Naive B cell (primary cell): ENCODE measurements around the gene MSL1. TPM values are rescaled to one million over a fixed set of nuclear protein-coding genes. Genes with fewer than 3 reads are reported as not detected.

Experiments
- ATAC-seq, 2 donors: fragments of 150-1000 bp; cut with Tn5 transposase; 2 replicates each; pipeline ENCODE4 v1.10.0; 2021; ENCODE audit warnings: low read depth in 2 of 2, mild to moderate bottlenecking in 2 of 2, moderate library complexity in 2 of 2
- DNase-seq: peaks from one replicate; pipeline ENCODE4 v3.0.0; 2022
- H3K27ac Mint-ChIP-seq, 6 donors: one replicate each; pipeline ENCODE4 v1.8.0; 2020 to 2022; ENCODE audit warnings: mild to moderate bottlenecking in 6 of 6, mixed read lengths in 6 of 6, moderate library complexity in 5 of 6, inconsistent platforms in 2 of 6
- H3K27me3 Mint-ChIP-seq, 3 donors: one replicate each; pipeline ENCODE4 v1.8.0; 2021 to 2022; ENCODE audit warnings: mixed read lengths in 3 of 3, mild to moderate bottlenecking in 1 of 3
- H3K36me3 Mint-ChIP-seq, 2 donors: one replicate each; pipeline ENCODE4 v1.8.0; 2020 to 2022; ENCODE audit warnings: mixed read lengths in 2 of 2, inconsistent platforms in 1 of 2, mild to moderate bottlenecking in 1 of 2
- H3K4me1 Mint-ChIP-seq, 3 donors: one replicate each; pipeline ENCODE4 v1.8.0; 2020 to 2022; ENCODE audit warnings: mixed read lengths in 3 of 3, inconsistent platforms in 1 of 3, mild to moderate bottlenecking in 1 of 3, moderate library complexity in 1 of 3
- H3K4me3 Mint-ChIP-seq, 8 donors: one replicate each; pipeline ENCODE4 v1.8.0; 2020 to 2022; ENCODE audit warnings: mild to moderate bottlenecking in 8 of 8, mixed read lengths in 8 of 8, moderate library complexity in 8 of 8, inconsistent platforms in 2 of 8
- H3K9me3 Mint-ChIP-seq, 7 donors: one replicate each; pipeline ENCODE4 v1.8.0; 2020 to 2022; ENCODE audit warnings: mixed read lengths in 7 of 7, mild to moderate bottlenecking in 5 of 7, inconsistent platforms in 2 of 7, moderate library complexity in 1 of 7
- polyA plus RNA-seq, 6 donors: library from polyadenylated mRNA; unstranded; fragments of 300-500 nt; fragmentation: Illumina TruSeq; gene quantifications; one replicate each; pipeline ENCODE4 v1.2.3, GENCODE V29; 2021; ENCODE audit warnings: low read depth in 6 of 6

MSL1 gene
- polyA plus RNA-seq, 6 donors from 2014 or later: 7.7 to 13.1 (median 9.2) TPM

- Mint-ChIP-seq H3K9me3 (no peaks in the 10 kb centered on the region), H3K4me3 (peak overlapping the region; percentile 75 to 92 (median 89)), H3K4me1 (peaks cover 31 to 55% (median 36%) of the 10 kb centered on the region in 3 donors), H3K27ac (peak overlapping the region; percentile 52 to 89 (median 72)), H3K27me3 (no peaks in the 10 kb centered on the region), H3K36me3 (no peaks in the 10 kb centered on the region)
- ATAC-seq (peak; percentile 91), DNase-seq (peak; percentile 91)
Measured at GRCh38 chr17:40113110-40113906, 8.5 kb upstream of the MSL1 start.

- H3K36me3 Mint-ChIP-seq: no peaks in the 10 kb centered on the region
- no peaks in the 10 kb centered on the region for H3K9me3 Mint-ChIP-seq
- peak overlapping the region in 7 of 8 donors; percentile 9 to 91 (median 89) for H3K4me3 Mint-ChIP-seq
- peaks cover 33 to 52% (median 33%) of the 10 kb centered on the region in 3 donors for H3K4me1 Mint-ChIP-seq
- DNase-seq: no peak
- no peaks in the 10 kb centered on the region for H3K27me3 Mint-ChIP-seq
- peak overlapping the region in 3 of 6 donors; percentile 52 to 73 (median 71) for H3K27ac Mint-ChIP-seq
- ATAC-seq: no peak
Measured at GRCh38 chr17:40113907-40114245, 7.9 kb upstream of the MSL1 start.

GRCh38 chr17:40115101-40115436, 6.7 kb upstream of the MSL1 start:
- ATAC-seq: no peak
- Mint-ChIP-seq H3K27me3 (no peaks in the 10 kb centered on the region), H3K4me1 (peaks cover 29 to 43% (median 33%) of the 10 kb centered on the region in 3 donors), H3K27ac (peak overlapping the region in 1 of 6 donors; percentile 72), H3K9me3 (no peaks in the 10 kb centered on the region), H3K4me3 (peak overlapping the region in 1 of 8 donors; percentile 15), H3K36me3 (no peaks in the 10 kb centered on the region)
- DNase-seq: no peak

DNA sequence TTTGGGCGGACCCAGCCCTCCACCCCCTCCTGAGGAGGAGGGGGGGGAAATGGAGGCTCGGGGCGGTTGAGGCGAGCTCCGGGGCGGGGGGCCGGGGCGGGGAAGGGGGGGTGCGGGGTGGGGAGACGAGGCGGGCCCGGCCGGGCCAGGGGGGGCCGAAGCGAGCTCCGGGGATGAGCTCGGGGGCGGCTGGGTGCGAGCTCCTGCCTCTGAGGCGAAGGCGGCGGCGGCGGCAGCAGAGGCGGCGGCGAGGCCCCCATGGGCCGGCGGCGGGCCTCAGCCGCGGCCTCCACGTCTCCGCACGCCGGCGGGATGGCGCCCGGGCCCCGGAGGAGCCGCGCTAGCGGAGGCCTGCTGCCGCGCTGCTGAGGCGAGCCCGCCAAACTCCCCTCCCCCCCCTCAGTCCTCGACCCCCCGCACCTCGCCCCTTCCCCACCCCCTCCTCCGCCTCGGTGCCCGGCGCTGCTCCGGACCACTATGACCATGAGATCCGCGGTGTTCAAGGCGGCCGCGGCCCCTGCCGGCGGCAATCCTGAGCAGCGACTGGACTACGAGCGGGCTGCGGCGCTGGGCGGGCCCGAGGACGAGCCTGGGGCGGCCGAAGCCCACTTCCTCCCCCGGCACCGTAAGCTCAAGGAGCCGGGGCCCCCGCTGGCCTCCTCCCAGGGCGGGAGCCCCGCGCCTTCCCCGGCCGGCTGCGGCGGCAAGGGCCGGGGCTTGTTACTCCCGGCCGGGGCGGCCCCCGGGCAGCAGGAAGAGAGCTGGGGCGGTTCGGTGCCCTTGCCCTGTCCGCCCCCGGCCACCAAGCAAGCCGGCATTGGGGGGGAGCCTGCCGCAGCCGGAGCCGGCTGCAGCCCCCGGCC, 596 bp downstream of the MSL1 start:
- ATAC-seq (peak; percentile 46 to 55), DNase-seq (peak; percentile 45)
- Mint-ChIP-seq H3K36me3 (peaks cover 0 to 4% of the 10 kb centered on the region in 2 donors), H3K9me3 (no peaks in the 10 kb centered on the region), H3K4me1 (peaks cover 25 to 44% (median 34%) of the 10 kb centered on the region in 3 donors), H3K27ac (peak overlapping the region in 2 of 6 donors; percentile 46 to 60), H3K4me3 (peak overlapping the region in 7 of 8 donors; percentile 82 to 98 (median 91)), H3K27me3 (no peaks in the 10 kb centered on the region)

DNA sequence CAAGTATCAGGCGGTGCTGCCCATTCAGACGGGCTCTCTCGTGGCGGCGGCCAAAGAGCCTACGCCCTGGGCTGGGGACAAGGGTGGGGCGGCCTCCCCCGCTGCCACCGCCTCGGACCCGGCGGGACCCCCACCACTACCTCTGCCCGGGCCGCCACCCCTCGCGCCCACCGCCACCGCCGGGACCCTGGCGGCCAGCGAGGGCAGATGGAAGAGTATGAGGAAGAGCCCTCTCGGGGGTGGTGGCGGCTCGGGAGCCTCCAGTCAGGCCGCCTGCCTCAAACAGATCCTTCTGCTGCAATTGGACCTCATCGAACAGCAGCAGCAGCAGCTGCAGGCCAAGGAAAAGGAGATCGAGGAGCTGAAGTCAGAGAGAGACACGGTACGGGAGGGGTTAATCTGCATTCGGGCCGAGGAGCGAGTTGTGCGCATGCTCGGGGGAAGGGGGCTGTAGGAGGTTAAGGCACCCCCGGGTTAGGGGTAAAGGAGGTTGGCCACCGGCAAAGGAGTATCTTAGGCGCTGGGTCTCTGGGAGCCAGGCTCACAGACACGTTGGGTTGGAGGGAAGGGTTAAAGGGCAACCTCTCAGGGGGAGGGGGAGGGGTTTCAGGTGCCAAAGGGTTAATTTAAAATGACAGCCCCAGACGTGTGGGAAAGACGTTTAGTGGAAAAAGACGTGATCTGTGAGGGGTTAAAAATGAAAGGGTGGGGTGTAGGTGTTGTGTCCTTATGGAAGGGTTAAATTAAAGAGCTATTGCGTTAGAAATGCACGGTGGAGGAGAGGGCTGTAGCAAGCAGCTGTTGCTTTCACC, 1.4 kb downstream of the MSL1 start:
- no peaks in the 10 kb centered on the region for H3K9me3 Mint-ChIP-seq
- H3K27ac Mint-ChIP-seq: peak overlapping the region; percentile 46 to 95 (median 84)
- H3K36me3 Mint-ChIP-seq: peaks cover 0 to 4% of the 10 kb centered on the region in 2 donors
- H3K27me3 Mint-ChIP-seq: no peaks in the 10 kb centered on the region
- peak; percentile 43 for DNase-seq
- peak; percentile 26 to 35 for ATAC-seq
- H3K4me1 Mint-ChIP-seq: peaks cover 28 to 41% (median 34%) of the 10 kb centered on the region in 3 donors
- peak overlapping the region; percentile 88 to 99 (median 94) for H3K4me3 Mint-ChIP-seq

DNA sequence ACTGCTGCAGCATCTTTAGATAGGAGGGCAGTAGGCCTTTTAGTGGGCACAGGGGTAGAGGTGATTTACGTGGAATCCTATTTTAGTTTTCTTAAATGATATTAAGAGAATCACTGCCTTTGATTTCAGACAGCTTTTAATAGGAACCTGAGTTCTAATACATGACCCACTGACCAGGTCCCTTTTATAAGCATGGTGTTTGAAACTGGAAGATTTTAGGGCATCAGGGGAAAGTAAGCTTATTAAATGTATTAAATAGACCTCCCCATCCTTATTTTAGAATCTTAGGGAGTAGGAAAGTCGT, 2.0 kb downstream of the MSL1 start:
- Mint-ChIP-seq H3K27ac (peak overlapping the region in 5 of 6 donors; percentile 1 to 95 (median 85)), H3K27me3 (no peaks in the 10 kb centered on the region), H3K4me1 (peaks cover 24 to 38% (median 34%) of the 10 kb centered on the region in 3 donors), H3K9me3 (no peaks in the 10 kb centered on the region), H3K4me3 (peak overlapping the region; percentile 88 to 99 (median 94)), H3K36me3 (peaks cover 0 to 4% of the 10 kb centered on the region in 2 donors)
- DNase-seq (no peak), ATAC-seq (no peak)

DNA sequence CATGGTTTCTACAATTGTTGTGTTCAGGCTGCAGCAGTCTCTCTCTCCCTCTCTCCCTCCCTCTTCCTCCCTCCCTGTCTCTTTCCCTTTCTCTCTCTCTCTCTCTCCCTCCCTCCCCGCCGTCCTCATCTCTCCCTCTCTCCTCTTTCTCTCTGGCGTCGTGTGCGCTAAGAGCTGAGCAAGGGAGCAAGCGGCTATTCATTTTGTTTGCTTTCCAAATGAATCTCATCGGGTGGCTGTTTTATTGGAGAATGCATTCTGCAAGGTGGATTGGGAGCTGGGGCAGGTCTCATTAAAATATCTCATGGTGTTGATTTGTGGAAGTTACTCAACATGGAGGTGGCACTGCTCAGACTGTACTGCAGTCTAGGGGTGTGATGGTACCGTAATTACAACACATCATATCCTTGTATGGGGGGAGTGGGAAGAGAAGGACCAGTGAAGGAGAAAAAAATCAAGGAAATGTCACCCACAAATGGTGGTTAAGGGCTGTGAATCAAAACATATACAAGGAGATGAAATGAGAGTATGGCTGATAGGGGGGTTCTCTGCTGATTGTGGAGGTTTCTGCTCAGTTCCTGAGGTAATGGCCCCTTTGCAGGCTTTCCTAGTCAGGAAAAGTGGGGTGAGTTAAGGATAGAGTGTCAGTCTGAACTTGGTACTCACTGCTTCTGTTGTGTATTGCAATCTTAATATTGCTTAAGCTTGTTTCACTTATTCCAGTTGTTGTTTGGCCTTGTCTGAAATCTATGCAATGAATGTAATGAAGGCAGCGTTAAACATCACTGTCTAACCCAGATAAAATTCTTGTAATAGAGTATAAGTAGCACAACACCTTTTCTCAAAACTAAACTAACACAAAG, 2.7 kb downstream of the MSL1 start:
- DNase-seq: no peak
- H3K4me3 Mint-ChIP-seq: peak overlapping the region; percentile 88 to 99 (median 94)
- peaks cover 0 to 4% of the 10 kb centered on the region in 2 donors for H3K36me3 Mint-ChIP-seq
- no peaks in the 10 kb centered on the region for H3K27me3 Mint-ChIP-seq
- peak overlapping the region in 5 of 6 donors; percentile 3 to 79 (median 31) for H3K27ac Mint-ChIP-seq
- ATAC-seq: no peak
- peaks cover 25 to 38% (median 34%) of the 10 kb centered on the region in 3 donors for H3K4me1 Mint-ChIP-seq
- H3K9me3 Mint-ChIP-seq: no peaks in the 10 kb centered on the region

- H3K36me3 Mint-ChIP-seq: peaks cover 8 to 31% of the 10 kb centered on the region in 2 donors
- ATAC-seq (no peak), DNase-seq (no peak)
- H3K9me3 Mint-ChIP-seq: no peaks in the 10 kb centered on the region
- no peak overlapping the region for H3K4me3 Mint-ChIP-seq
- H3K27me3 Mint-ChIP-seq: no peaks in the 10 kb centered on the region
- H3K4me1 Mint-ChIP-seq: peaks cover 9 to 19% (median 13%) of the 10 kb centered on the region in 3 donors
- H3K27ac Mint-ChIP-seq: peak overlapping the region in 2 of 6 donors; percentile 43 to 66
Measured at GRCh38 chr17:40129498-40129897, 7.7 kb downstream of the MSL1 start.

DNA sequence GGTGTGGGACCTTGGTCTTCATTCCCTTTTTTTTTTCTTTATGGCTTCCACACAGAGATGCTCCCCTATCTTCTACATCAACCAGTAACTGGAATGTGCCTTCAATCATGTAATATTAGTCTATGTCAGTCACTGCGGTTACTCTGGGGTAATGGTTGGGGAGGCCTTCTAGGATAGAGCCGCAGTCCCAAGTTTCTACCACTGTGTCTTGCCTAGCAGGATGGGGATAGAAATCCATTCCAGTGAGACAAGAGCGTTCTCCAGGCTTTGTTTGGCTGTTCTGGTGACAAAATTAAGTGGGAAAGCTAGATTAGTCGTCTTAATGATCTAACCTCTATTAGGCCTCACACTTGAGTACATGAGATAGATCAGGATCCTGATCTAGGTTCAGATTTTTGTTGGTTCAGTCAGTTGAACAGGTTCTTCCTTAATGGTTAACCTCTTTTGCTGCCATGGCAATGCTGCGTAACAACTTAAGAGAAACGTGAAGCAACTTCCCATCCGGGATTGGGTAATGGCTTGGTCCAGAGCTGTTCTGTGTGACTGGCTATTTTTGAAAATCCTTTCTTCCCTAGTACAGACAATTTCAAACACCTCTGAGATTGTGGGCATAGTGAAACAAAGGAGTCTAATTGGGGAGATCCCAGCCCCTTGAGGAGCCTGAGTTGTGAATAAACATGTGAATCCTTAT, 8.7 kb downstream of the MSL1 start:
- H3K27ac Mint-ChIP-seq: peak overlapping the region in 2 of 6 donors; percentile 43 to 85
- H3K4me3 Mint-ChIP-seq: no peak overlapping the region
- H3K36me3 Mint-ChIP-seq: peaks cover 17 to 35% of the 10 kb centered on the region in 2 donors
- H3K27me3 Mint-ChIP-seq: no peaks in the 10 kb centered on the region
- DNase-seq: no peak
- no peak for ATAC-seq
- peaks cover 2 to 19% (median 10%) of the 10 kb centered on the region in 3 donors for H3K4me1 Mint-ChIP-seq
- H3K9me3 Mint-ChIP-seq: no peaks in the 10 kb centered on the region

DNA sequence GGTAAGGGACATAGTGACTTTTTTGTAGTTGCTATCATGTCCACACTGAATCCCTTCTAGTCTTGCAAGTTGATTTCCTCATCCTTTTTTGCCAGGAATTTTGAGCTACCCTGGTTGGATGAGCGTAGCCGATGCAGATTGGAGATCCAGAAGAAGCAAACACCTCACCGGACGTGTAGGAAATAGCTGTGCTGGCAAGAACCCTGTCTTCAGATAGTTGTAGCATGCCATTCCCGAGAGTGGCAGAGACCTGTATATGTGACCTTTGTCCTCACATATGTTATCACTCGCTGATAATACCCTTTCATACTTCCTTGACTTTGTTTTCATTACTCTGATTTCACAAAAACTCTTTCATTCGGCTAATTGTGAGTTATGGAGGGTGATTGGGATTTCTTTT, 12.4 kb downstream of the MSL1 start:
- DNase-seq: no peak
- H3K27me3 Mint-ChIP-seq: no peaks in the 10 kb centered on the region
- H3K9me3 Mint-ChIP-seq: no peaks in the 10 kb centered on the region
- ATAC-seq: no peak
- peak overlapping the region in 4 of 6 donors; percentile 11 to 82 (median 40) for H3K27ac Mint-ChIP-seq
- peaks cover 22 to 37% of the 10 kb centered on the region in 2 donors for H3K36me3 Mint-ChIP-seq
- no peak overlapping the region for H3K4me3 Mint-ChIP-seq
- peaks cover 4 to 15% (median 5%) of the 10 kb centered on the region in 3 donors for H3K4me1 Mint-ChIP-seq

- H3K9me3 Mint-ChIP-seq: peaks cover 0 to 4% (median 0%) of the 10 kb centered on the region in 7 donors
- no peak for ATAC-seq
- H3K4me1 Mint-ChIP-seq: peaks cover 18 to 19% (median 18%) of the 10 kb centered on the region in 3 donors
- peaks cover 22 to 24% of the 10 kb centered on the region in 2 donors for H3K36me3 Mint-ChIP-seq
- no peaks in the 10 kb centered on the region for H3K27me3 Mint-ChIP-seq
- DNase-seq: no peak
- H3K4me3 Mint-ChIP-seq: peak overlapping the region in 1 of 8 donors; percentile 15
- peak overlapping the region in 2 of 6 donors; percentile 60 to 76 for H3K27ac Mint-ChIP-seq
Measured at GRCh38 chr17:40135817-40136216, 14.0 kb downstream of the MSL1 start.
